ENCODE results near the gene ZC3HAV1L.
"Not testable (repeated sequence)": the region's sequence is repeated elsewhere in the genome, so short reads cannot be mapped to it uniquely, and the experiment has no call there.

ZC3HAV1L gene

GRCh38 chr7:139078399-139078798 lies 42.6 kb upstream of the ZC3HAV1L start:
- no peaks in the 10 kb centered on the region for H3K27me3 ChIP-seq (ENCODE audit: insufficient read depth, poor library complexity, severe bottlenecking)
- no peak overlapping the region for H3K4me3 ChIP-seq (replicated peaks; ENCODE audit: insufficient read depth, low read length)
- no peak overlapping the region for H3K27ac ChIP-seq (replicated peaks)
- DNase-seq (ENCODE audit: low read depth in 1 of 2, low spot score in 1 of 2), result no peak
- TF ChIP-seq, protein P1, sequence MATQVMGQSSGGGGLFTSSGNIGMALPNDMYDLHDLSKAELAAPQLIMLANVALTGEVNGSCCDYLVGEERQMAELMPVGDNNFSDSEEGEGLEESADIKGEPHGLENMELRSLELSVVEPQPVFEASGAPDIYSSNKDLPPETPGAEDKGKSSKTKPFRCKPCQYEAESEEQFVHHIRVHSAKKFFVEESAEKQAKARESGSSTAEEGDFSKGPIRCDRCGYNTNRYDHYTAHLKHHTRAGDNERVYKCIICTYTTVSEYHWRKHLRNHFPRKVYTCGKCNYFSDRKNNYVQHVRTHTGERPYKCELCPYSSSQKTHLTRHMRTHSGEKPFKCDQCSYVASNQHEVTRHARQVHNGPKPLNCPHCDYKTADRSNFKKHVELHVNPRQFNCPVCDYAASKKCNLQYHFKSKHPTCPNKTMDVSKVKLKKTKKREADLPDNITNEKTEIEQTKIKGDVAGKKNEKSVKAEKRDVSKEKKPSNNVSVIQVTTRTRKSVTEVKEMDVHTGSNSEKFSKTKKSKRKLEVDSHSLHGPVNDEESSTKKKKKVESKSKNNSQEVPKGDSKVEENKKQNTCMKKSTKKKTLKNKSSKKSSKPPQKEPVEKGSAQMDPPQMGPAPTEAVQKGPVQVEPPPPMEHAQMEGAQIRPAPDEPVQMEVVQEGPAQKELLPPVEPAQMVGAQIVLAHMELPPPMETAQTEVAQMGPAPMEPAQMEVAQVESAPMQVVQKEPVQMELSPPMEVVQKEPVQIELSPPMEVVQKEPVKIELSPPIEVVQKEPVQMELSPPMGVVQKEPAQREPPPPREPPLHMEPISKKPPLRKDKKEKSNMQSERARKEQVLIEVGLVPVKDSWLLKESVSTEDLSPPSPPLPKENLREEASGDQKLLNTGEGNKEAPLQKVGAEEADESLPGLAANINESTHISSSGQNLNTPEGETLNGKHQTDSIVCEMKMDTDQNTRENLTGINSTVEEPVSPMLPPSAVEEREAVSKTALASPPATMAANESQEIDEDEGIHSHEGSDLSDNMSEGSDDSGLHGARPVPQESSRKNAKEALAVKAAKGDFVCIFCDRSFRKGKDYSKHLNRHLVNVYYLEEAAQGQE (IDR thresholded peaks at IDR 0.05; ENCODE audit: insufficient replicate concordance, low read depth), result no peak
- TF ChIP-seq POLR2AphosphoS5 (IDR thresholded peaks at IDR 0.05; ENCODE audit: low read depth) (no peak), SPI1 (IDR thresholded peaks at IDR 0.05; ENCODE audit: borderline replicate concordance, low read depth) (no peak), CTCF (IDR thresholded peaks at IDR 0.05; ENCODE audit: insufficient read depth, low read length) (no peak), GABPA (IDR thresholded peaks at IDR 0.05; ENCODE audit: low read depth) (no peak)

GRCh38 chr7:139077706-139078105 lies 41.9 kb upstream of the ZC3HAV1L start:
- H3K4me3 ChIP-seq (replicated peaks; ENCODE audit: insufficient read depth, low read length); H3K27ac ChIP-seq (replicated peaks); DNase-seq (ENCODE audit: low read depth in 1 of 2, low spot score in 1 of 2); H3K27me3 ChIP-seq (ENCODE audit: insufficient read depth, poor library complexity, severe bottlenecking): not testable (repeated sequence)

DNA sequence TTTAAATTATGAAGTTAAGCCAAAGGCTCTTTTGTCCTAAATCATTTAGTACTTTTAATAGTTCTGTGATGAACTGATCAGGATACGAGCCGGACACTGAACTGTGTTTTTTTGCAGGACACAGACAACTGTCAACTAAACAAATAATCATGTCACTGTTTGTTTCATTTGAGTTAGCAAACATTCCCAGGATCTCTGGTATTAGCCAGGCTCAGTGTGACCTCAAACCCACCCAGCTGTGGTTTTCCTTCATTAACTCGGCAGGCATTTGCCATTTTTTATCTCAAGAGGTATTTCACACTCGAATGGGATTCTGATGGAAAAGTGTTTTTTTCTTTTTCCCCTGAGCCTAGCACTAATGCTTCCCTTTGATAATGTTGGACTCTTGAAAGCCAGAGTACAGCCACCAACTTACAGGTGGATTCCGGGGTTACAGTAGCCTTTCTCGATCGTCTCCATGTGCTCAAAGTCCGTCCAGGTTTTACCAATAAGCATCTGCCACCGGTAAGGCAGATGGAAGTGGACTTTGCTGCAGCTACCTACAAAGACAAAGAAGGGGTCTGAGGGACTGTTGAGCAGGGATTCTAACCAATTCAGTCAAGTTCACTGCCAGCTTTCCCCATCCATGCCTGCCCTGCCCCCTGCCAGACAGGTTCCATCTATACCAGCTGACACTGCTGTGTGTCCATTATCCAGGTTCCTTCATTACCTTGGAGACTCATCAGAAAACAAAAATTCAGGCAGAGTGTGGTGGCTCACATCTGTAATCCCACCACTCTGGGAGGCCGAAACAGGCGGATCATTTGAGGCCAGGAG lies 40.2 kb upstream of the ZC3HAV1L start:
- TF ChIP-seq CTCF (IDR thresholded peaks at IDR 0.05; ENCODE audit: insufficient read depth, low read length) (no peak), POLR2AphosphoS5 (IDR thresholded peaks at IDR 0.05; ENCODE audit: low read depth) (no peak), SPI1 (IDR thresholded peaks at IDR 0.05; ENCODE audit: borderline replicate concordance, low read depth) (no peak), GABPA (IDR thresholded peaks at IDR 0.05; ENCODE audit: low read depth) (no peak)
- TF ChIP-seq, protein P1 (IDR thresholded peaks at IDR 0.05; ENCODE audit: insufficient replicate concordance, low read depth), result no peak
- DNase-seq (ENCODE audit: low read depth in 1 of 2, low spot score in 1 of 2), result no peak
- no peak overlapping the region for H3K27ac ChIP-seq (replicated peaks)
- no peak overlapping the region for H3K4me3 ChIP-seq (replicated peaks; ENCODE audit: insufficient read depth, low read length)
- no peaks in the 10 kb centered on the region for H3K27me3 ChIP-seq (ENCODE audit: insufficient read depth, poor library complexity, severe bottlenecking)

- H3K27me3 ChIP-seq (ENCODE audit: insufficient read depth, poor library complexity, severe bottlenecking), result no peaks in the 10 kb centered on the region
- no peak overlapping the region for H3K27ac ChIP-seq (replicated peaks)
- TF ChIP-seq CTCF (IDR thresholded peaks at IDR 0.05; ENCODE audit: insufficient read depth, low read length) (peak; percentile 68), GABPA (IDR thresholded peaks at IDR 0.05; ENCODE audit: low read depth) (no peak)
- TF ChIP-seq, protein P1 (IDR thresholded peaks at IDR 0.05; ENCODE audit: insufficient replicate concordance, low read depth), result no peak
- DNase-seq (ENCODE audit: low read depth in 1 of 2, low spot score in 1 of 2), result peak; percentile 47 to 72
- no peak overlapping the region for H3K4me3 ChIP-seq (replicated peaks; ENCODE audit: insufficient read depth, low read length)
Observed at GRCh38 chr7:139075031-139075652, 39.3 kb upstream of the ZC3HAV1L start.

Data from HL-60 (cell line).